Retinal pigment epithelial cell (primary cell): ENCODE measurements around the gene PNPLA8.
A peak's percentile ranks its signal among the peaks of the same experiment; 100 is the strongest.

ENCODE experiments used
- DNase-seq: peaks from one replicate; pipeline ENCODE4 v3.0.0-alpha.2; 2010; ENCODE audit warnings: low read depth
- H3K4me3 ChIP-seq: 2 replicates; pipeline ENCODE4 v1.5.1; 2011; ENCODE audit warnings: mild to moderate bottlenecking, low read length, control low read depth, moderate library complexity
- TF ChIP-seq, protein P1 (sequence below): conservative IDR thresholded peaks from 2 replicates; pipeline ENCODE4 v1.5.1; 2011; ENCODE audit warnings: low read depth, low read length, control low read depth, inconsistent platforms

Gene PNPLA8

DNA sequence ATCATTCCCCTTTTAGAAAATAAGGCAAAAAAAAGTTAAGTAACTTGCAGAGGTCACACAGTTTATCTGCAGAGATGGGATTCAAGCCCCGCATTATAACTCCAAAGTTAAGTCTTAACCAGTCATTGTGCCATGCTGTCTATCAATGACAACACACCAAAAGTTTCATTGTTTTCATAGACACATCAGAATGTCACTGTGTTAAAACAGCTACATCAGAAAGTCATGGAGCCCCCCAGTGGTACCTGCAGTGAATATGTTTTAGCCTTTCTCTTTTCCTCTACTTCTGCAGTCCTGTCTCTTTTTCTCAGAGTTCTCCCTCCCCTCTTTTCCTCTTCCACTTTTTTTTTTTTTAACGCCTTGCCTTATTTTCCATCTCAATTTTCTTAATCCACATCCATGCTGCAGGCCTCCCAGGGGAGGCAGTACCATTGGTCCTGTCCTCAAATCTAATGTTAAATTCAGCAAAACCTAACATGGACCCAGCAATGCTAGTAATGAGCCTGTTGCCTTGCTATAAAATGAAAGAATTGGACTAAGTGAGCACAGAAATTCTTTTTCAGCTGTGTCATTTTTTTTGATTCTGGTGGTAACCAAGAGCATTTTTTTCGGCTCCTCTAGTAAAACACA is 65.9 kb downstream of the PNPLA8 start:
- TF ChIP-seq, protein P1, sequence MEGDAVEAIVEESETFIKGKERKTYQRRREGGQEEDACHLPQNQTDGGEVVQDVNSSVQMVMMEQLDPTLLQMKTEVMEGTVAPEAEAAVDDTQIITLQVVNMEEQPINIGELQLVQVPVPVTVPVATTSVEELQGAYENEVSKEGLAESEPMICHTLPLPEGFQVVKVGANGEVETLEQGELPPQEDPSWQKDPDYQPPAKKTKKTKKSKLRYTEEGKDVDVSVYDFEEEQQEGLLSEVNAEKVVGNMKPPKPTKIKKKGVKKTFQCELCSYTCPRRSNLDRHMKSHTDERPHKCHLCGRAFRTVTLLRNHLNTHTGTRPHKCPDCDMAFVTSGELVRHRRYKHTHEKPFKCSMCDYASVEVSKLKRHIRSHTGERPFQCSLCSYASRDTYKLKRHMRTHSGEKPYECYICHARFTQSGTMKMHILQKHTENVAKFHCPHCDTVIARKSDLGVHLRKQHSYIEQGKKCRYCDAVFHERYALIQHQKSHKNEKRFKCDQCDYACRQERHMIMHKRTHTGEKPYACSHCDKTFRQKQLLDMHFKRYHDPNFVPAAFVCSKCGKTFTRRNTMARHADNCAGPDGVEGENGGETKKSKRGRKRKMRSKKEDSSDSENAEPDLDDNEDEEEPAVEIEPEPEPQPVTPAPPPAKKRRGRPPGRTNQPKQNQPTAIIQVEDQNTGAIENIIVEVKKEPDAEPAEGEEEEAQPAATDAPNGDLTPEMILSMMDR, result peak; percentile 67
- no peak overlapping the region for H3K4me3 ChIP-seq

DNA sequence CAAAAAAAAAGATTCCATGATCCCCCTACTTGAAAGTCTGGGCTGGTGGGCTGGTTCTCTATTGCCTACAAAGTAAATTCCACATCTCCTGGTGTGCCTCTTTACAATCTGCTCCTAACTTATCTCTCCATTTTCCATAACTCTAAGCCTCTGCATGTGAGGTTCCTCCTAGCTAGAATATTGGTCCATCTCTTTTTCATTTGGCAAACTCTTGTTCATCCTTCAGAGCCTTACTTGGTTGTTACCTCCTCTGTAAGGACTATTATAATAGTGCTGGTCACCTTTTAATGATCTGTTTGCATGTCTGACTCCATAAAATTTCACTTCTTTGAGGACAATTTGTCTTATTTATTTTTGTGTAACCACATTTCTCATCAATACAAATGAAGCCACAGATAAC is 68.1 kb downstream of the PNPLA8 start:
- H3K4me3 ChIP-seq, result no peak overlapping the region
- no peak for DNase-seq
- TF ChIP-seq, protein P1, result no peak

More for the DNA sequence above, 65.9 kb downstream of the PNPLA8 start:
- no peak for DNase-seq

DNA sequence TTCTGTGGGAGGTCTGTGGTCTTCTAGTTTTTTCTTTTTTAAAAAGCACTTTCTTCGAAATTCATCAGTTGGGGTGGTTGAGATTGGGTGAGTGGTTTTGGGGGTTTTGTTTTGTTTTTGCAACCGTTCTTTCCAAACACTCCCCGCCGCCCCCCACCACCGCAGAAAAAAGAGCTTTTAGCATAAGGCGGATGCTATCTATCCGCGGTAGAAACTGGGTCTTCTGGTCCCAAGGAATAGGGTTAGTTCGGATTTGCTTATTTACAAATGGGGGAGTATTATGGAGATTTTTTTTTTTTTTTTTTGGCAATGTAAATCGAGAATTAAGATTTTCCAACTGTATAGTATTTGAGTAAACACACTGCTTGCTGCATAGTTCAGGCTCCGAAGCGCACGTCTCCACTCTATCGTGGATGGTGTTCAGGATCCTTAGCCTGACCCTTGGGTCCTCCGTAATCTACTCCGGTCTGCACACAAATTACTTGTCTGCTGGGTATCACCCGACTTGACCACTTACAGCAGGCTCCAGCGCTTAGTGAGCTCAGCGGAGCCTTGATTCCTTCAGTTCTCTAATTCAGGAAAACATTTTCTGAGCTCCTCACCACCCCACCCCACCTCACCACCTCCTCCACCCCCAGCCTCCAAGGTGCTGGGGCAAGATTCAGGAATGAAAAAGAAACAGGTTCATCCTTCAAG is 68.9 kb downstream of the PNPLA8 start:
- TF ChIP-seq, protein P1, result no peak
- DNase-seq, result no peak
- no peak overlapping the region for H3K4me3 ChIP-seq

DNA sequence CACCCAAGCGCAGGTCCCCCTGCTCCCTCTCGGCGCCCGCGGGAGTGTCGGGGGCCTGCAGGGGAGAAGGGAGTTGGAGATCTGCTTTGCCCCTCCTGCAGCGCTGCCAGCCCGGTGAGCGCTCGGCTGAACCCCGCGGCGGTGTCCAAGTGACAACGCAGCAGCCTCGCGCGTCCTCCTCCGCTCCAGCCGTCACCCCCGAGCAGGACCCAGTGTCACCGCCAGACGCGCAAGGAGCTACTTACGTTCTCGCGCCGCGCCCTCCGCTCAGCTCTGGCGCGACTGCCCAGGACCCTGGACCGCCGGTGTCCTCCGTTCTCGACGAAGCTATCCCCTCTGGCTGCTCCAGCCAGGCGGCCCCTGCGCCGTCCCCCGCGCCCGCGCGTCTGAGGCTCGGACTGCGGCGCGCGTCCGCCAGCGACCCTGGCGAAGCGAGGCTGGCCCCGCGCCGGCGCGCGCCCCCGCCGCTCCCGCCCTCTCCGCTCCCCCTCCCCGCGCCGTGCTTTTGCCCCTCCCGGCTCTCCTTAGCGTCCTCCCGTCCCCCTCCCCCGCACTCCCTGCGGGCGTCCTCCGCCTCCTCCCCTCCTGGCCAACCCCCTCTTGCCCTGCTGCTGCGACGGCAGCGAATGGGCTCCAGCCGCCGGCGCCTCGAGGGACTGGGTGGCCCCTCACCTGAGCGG is 69.8 kb downstream of the PNPLA8 start, which contains the start of gene NRCAM:
NRCAM (minus strand) TSS at position 439 of the 680 bp plus-strand sequence. CDS start 216,372 bp downstream, outside the sequence.
- TF ChIP-seq, protein P1, result no peak
- no peak for DNase-seq
- peak within 1 kb of the TSS; percentile 46 for H3K4me3 ChIP-seq

DNA sequence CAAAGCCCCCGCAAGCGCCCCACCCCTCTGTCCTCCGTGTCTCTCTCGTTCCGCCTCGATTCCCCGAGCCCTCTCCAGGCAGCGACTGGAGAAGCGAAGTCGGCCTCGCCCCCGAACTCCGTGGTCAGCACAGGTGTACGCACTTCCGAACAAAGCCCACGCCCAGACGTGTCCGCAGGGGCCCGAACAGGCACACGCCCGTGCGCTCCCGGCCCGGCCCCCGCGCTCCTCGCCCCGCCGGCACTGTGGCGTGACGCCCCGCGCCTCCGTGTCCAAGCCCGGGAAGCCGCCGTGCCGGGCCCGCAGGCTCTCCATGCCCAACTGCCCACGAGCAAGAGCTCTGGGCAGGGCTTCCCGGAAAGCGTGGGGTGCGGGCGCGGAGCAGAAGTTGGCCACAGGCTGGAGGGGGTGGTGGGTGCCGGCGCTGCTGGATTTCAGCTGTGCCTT is 70.4 kb downstream of the PNPLA8 start:
- H3K4me3 ChIP-seq, result peak overlapping the region; percentile 46
- TF ChIP-seq, protein P1, result no peak
- DNase-seq, result no peak

DNA sequence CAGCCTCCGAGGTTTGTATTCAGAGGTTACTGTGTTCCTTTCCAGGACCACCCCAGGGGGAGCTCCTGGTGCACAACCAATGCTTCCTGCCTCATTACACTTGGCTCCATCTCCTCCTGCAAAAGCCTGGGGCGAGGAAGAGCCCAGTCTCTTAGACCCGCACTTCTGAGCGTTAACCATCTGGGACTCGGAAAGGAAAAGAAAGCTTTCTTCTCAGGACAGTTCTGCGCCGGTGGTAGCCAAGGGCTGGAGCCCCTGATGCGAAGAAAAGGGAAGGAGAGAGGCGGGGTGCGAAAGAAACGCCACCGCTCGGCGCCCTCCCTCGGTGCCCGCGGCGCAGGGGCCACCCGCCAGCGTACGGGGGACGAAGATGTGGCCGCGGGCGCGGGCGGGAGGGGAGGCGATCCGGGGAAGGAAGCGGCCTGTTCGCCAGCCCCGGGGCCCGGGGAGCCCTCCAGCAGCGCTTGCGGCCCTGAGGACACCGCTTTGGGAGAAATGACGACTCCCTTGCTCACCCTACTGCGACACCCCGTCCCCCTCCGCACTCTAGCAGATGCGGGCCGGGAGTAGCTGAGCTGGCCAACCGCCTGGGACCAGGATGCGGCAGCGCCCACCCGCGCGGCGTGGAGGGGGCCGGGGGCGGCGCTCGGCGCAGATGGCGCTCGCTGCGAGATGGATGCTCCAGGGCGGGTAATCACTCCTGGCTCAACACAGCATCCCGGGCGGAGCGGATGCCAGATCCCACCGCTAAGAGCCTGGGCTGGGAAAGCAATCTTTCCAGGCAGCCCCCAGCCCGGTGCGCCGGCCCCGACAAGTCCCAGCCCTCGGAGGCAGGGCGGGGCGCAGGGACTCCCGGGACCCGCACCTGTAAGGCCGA is 71.0 kb downstream of the PNPLA8 start:
- H3K4me3 ChIP-seq, result peak overlapping the region; percentile 46
- TF ChIP-seq, protein P1, result no peak
- DNase-seq, result no peak
